Embryonic facial prominence (tissue), 1 donor: ENCODE measurements around the gene THRAP3.

ENCODE experiments used
- DNase-seq: peaks from one replicate; pipeline ENCODE4 v3.0.0-alpha.2; 2016; ENCODE audit errors: extremely low spot score

The THRAP3 gene

DNA sequence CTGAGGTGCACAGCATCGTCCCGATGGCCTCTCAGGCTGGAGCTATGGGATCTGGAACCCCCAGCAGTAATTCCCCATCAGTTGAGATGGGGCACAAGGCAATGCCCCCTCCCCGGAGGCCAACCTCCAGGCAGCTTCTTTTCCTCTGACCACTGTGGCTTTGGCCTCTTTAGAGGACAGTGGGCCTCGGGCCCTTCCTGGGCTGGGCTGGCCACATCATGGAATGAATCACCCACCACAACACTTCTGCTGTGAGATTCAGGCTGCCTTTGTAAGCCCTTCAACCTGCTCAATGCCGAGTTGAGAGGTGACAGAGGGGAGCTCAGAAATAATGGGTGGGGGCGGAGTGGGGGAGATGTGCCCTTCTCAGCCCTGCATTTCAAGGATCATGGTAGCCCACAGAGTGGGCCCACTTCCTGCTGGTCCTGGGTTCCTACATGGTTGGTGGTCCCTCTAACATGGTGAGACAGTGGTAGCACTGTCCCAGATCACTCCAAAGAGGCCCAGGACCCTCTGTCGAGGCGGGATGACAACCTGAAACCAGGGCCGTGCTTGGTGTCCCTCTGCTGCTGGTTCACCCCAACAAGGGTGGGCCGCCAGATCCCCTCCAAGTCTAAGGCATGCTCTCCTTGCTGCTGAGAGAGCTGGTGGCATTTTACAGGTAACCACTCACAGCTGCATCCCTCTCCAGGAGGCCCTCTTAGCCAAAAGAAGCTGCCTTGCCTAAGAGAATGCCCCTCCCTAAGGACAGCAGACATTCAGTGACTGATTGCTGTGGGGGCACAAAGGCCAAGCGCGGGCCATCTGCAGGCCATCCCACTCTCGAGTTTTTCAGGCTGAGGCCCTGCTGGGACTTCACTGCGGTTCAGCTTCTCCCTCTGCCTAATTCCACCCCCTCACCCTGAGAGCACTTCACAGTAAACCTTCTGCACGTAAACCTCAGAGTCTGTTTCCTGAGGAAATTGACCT, 129.0 kb downstream of the THRAP3 start:
- no peak for DNase-seq

- no peak for DNase-seq
Observed at GRCh38 chr1:36354486-36354885, 130.2 kb downstream of the THRAP3 start.
